H1 (cell line): Measurements from ENCODE around the gene TMEM221. TPM values are rescaled to one million over a fixed set of nuclear protein-coding genes. Genes with fewer than 3 reads are reported as not detected.

Experiments used
- CTCF ChIA-PET: fragments of 300-600 bp; sonication (Branson Sonifier 250); formaldehyde crosslinking; loops from one replicate; lab custom pipeline; 2021; ENCODE audit not compliant: partially characterized antibody; lab: Charles Lee
- POLR2A ChIA-PET: fragments of 300-600 bp; sonication (Branson Sonifier 250); formaldehyde crosslinking; loops from one replicate; lab custom pipeline; 2021; ENCODE audit warnings: inconsistent platforms; ENCODE audit not compliant: partially characterized antibody; lab: Charles Lee
- DNase-seq, 2 experiments: peaks; one replicate each; pipeline versions ENCODE4 v3.0.0 to v3.0.0-alpha.2; 2010 to 2022; ENCODE audit warnings: low spot score in 2 of 2, low read depth in 1 of 2, mixed read lengths in 1 of 2
- FAIRE-seq: peaks from 2 replicates; lab custom pipeline; 2011; peaks lifted over from hg19 to GRCh38; lab: Jason Lieb, UNC
- H2AFZ ChIP-seq: 2 replicates; pipeline ENCODE4 v1.8.1; 2012; ENCODE audit warnings: low read length, inconsistent platforms
- H2AK5ac ChIP-seq: 2 replicates; pipeline ENCODE4 v1.6.1; 2013; ENCODE audit warnings: low read depth, low read length
- H2BK120ac ChIP-seq: replicated peaks from 2 replicates; pipeline ENCODE3; 2013; ENCODE audit warnings: low read depth, low read length, inconsistent platforms
- H2BK12ac ChIP-seq: 2 replicates; pipeline ENCODE4 v1.6.1; 2013; ENCODE audit warnings: low read depth, low read length
- H2BK15ac ChIP-seq: 2 replicates; pipeline ENCODE4 v1.6.1; 2013; ENCODE audit warnings: low read length
- H2BK20ac ChIP-seq: 2 replicates; pipeline ENCODE4 v1.6.1; 2013; ENCODE audit warnings: low read length
- H2BK5ac ChIP-seq: 2 replicates; pipeline ENCODE4 v1.6.1; 2013; ENCODE audit warnings: low read depth, low read length
- H3K14ac ChIP-seq: 2 replicates; pipeline ENCODE4 v1.6.1; 2013; ENCODE audit warnings: inconsistent platforms; ENCODE audit not compliant: insufficient read length
- H3K18ac ChIP-seq: 2 replicates; pipeline ENCODE4 v1.6.1; 2013; ENCODE audit warnings: low read length; ENCODE audit errors: extremely low read depth
- H3K23ac ChIP-seq: 2 replicates; pipeline ENCODE4 v1.6.1; 2013; ENCODE audit warnings: inconsistent platforms; ENCODE audit not compliant: insufficient read length
- H3K23me2 ChIP-seq: 2 replicates; pipeline ENCODE4 v1.6.1; 2013; ENCODE audit warnings: low read depth, low read length
- H3K27ac ChIP-seq: 2 replicates; pipeline ENCODE4 v1.6.1; 2011; ENCODE audit warnings: low read depth, low read length, inconsistent platforms
- H3K27me3 ChIP-seq, 4 experiments: replicated peaks in 1 of 4; 1 replicate in 1 of 4; 2 replicates in 3 of 4; pipeline versions ENCODE4 v1.6.1 to v1.8.1; 2011 to 2013; ENCODE audit warnings: low read length in 3 of 4, mild to moderate bottlenecking in 3 of 4, inconsistent platforms in 2 of 4, mixed read lengths in 2 of 4, moderate library complexity in 1 of 4; ENCODE audit not compliant: control insufficient read depth in 3 of 4, insufficient read depth in 3 of 4; ENCODE audit errors: extremely low read depth in 1 of 4
- H3K36me3 ChIP-seq, 4 experiments: 2 replicates each; pipeline versions ENCODE4 v1.6.1 to v1.8.1; 2011 to 2013; ENCODE audit warnings: mild to moderate bottlenecking in 4 of 4, low read length in 3 of 4, moderate library complexity in 2 of 4, control low read depth in 1 of 4, inconsistent platforms in 1 of 4; ENCODE audit not compliant: insufficient read depth in 4 of 4, control insufficient read depth in 2 of 4
- H3K4ac ChIP-seq: replicated peaks from 2 replicates; pipeline ENCODE3; 2013; ENCODE audit warnings: low read length, low read depth, mixed read lengths, inconsistent platforms; ENCODE audit not compliant: insufficient read length
- H3K4me1 ChIP-seq, 4 experiments: replicated peaks in 1 of 4; 1 replicate in 1 of 4; 2 replicates in 3 of 4; pipeline versions ENCODE4 v1.6.1 to v1.8.1; 2011 to 2013; ENCODE audit warnings: low read length in 3 of 4, inconsistent platforms in 2 of 4, mixed read lengths in 1 of 4; ENCODE audit not compliant: insufficient read depth in 4 of 4, control insufficient read depth in 3 of 4
- H3K4me2 ChIP-seq, 2 experiments: 2 replicates each; pipeline versions ENCODE4 v1.6.1 to v1.8.1; 2011 to 2013; ENCODE audit warnings: low read depth in 2 of 2, low read length in 2 of 2, control low read depth in 1 of 2, inconsistent platforms in 1 of 2, mild to moderate bottlenecking in 1 of 2; ENCODE audit not compliant: insufficient read depth in 1 of 2
- H3K4me3 ChIP-seq, 4 experiments: fragments of 200-600, 300-600 bp in 1 of 4; sonication (generic), shearing (Covaris generic), sonication (Bioruptor Twin) in 1 of 4; 2 replicates each; pipeline versions ENCODE4 v1.5.1 to v1.8.1; 2011 to 2016; ENCODE audit warnings: low read length in 4 of 4, low read depth in 3 of 4, control low read depth in 2 of 4, inconsistent platforms in 2 of 4, mild to moderate bottlenecking in 2 of 4, mixed read lengths in 1 of 4, moderate library complexity in 1 of 4; ENCODE audit not compliant: insufficient read depth in 2 of 4; ENCODE audit errors: extremely low read depth in 1 of 4
- H3K56ac ChIP-seq: replicated peaks from 2 replicates; pipeline ENCODE3; 2013; ENCODE audit warnings: low read depth, mild to moderate bottlenecking, mixed read lengths, low read length, inconsistent platforms; ENCODE audit not compliant: insufficient read length
- H3K79me1 ChIP-seq: 2 replicates; pipeline ENCODE4 v1.6.1; 2013; ENCODE audit warnings: low read depth, low read length, control low read depth
- H3K79me2 ChIP-seq, 2 experiments: 2 replicates each; pipeline versions ENCODE4 v1.6.1 to v1.8.1; 2012 to 2013; ENCODE audit warnings: low read length in 2 of 2, mild to moderate bottlenecking in 2 of 2, inconsistent platforms in 1 of 2; ENCODE audit not compliant: insufficient read depth in 2 of 2, control insufficient read depth in 1 of 2
- H3K9ac ChIP-seq, 4 experiments: replicated peaks in 1 of 4; 1 replicate in 1 of 4; 2 replicates in 3 of 4; pipeline versions ENCODE4 v1.6.1 to v1.8.1; 2011 to 2013; ENCODE audit warnings: low read depth in 3 of 4, low read length in 3 of 4, control low read depth in 2 of 4, mild to moderate bottlenecking in 2 of 4, moderate library complexity in 2 of 4, inconsistent platforms in 1 of 4; ENCODE audit errors: extremely low read depth in 1 of 4
- H3K9me3 ChIP-seq, 2 experiments: 2 replicates each; pipeline versions ENCODE4 v1.6.1 to v1.8.1; 2012 to 2013; ENCODE audit warnings: mild to moderate bottlenecking in 2 of 2, moderate library complexity in 2 of 2, control low read depth in 1 of 2, inconsistent platforms in 1 of 2, low read depth in 1 of 2, low read length in 1 of 2, mixed read lengths in 1 of 2; ENCODE audit not compliant: insufficient read depth in 2 of 2
- H4K20me1 ChIP-seq, 2 experiments: replicated peaks in 1 of 2; 2 replicates each; pipeline versions ENCODE3 to v1.8.1; 2011 to 2013; ENCODE audit warnings: inconsistent platforms in 2 of 2, low read length in 2 of 2, mild to moderate bottlenecking in 1 of 2; ENCODE audit not compliant: insufficient read depth in 2 of 2, control insufficient read depth in 1 of 2
- H4K5ac ChIP-seq: 2 replicates; pipeline ENCODE4 v1.6.1; 2013; ENCODE audit warnings: low read length, low read depth, mixed read lengths, inconsistent platforms; ENCODE audit not compliant: insufficient read length
- H4K8ac ChIP-seq: 2 replicates; pipeline ENCODE4 v1.8.0; 2013; ENCODE audit warnings: mild to moderate bottlenecking, moderate library complexity, low read length, inconsistent platforms; ENCODE audit not compliant: insufficient read depth; ENCODE audit errors: extremely low read depth
- H4K91ac ChIP-seq: replicated peaks from 2 replicates; pipeline ENCODE3; 2013; ENCODE audit warnings: low read length, mixed read lengths, inconsistent platforms; ENCODE audit not compliant: insufficient read length
- CEBPB ChIP-seq: IDR thresholded peaks from 2 replicates; pipeline ENCODE4 v1.6.1; 2012; ENCODE audit warnings: low read depth, low read length
- CTCF ChIP-seq, 3 experiments: IDR thresholded peaks; 1 replicate in 2 of 3; 2 replicates in 1 of 3; pipeline versions ENCODE4 v1.5.1 to v1.6.1; 2011; ENCODE audit warnings: low read length in 3 of 3, mild to moderate bottlenecking in 3 of 3, inconsistent platforms in 2 of 3, low read depth in 1 of 3, moderate library complexity in 1 of 3; ENCODE audit not compliant: insufficient read depth in 1 of 3; ENCODE audit errors: control extremely low read depth in 1 of 3
- GTF2F1 ChIP-seq: IDR thresholded peaks from 2 replicates; pipeline ENCODE4 v1.6.1; 2012; ENCODE audit warnings: low read depth, low read length, improper control_type of control experiment, borderline replicate concordance
- KDM5A ChIP-seq: fragments of 200-600 bp; IDR thresholded peaks from 2 replicates; pipeline ENCODE4 v1.7.1; 2012; ENCODE audit warnings: mild to moderate bottlenecking, low read length, inconsistent platforms, mixed read lengths
- NANOG ChIP-seq: IDR thresholded peaks from 2 replicates; pipeline ENCODE4 v1.6.1; 2011; ENCODE audit warnings: low read length, low read depth, mild to moderate bottlenecking, inconsistent platforms; ENCODE audit not compliant: insufficient read depth, poor library complexity, severe bottlenecking
- SIRT6 ChIP-seq: IDR thresholded peaks from one replicate; pipeline ENCODE4 v1.7.1; 2012; ENCODE audit warnings: low read length, inconsistent platforms
- SIX5 ChIP-seq: IDR thresholded peaks from 2 replicates; pipeline ENCODE4 v1.6.1; 2011; ENCODE audit warnings: mild to moderate bottlenecking, low read depth, low read length
- WGBS, 2 experiments: shearing (Covaris generic) in 1 of 2; methylation state at CpG; one replicate each; pipeline versions ENCODE4 v1.1.6 to v1.1.7; 2013 to 2015; ENCODE audit warnings: low lambda C conversion rate in 2 of 2, mixed read lengths in 2 of 2, inconsistent platforms in 1 of 2, low coverage in 1 of 2, missing lambda C conversion rate in 1 of 2; ENCODE audit not compliant: insufficient replicate concordance in 2 of 2, insufficient coverage in 1 of 2, insufficient read length in 1 of 2; ENCODE audit errors: extremely low coverage in 1 of 2, missing lambda C conversion rate in 1 of 2; 5-methylcytosine and 5-hydroxymethylcytosine counted together
- polyA plus RNA-seq, 7 experiments: library from polyadenylated mRNA; depleted of rRNA in 3 of 7; stranded (reverse) in 5 of 7; unstranded in 2 of 7; fragments of >200 nt in 5 of 7; fragments of 200-250 nt in 2 of 7; gene quantifications; 1 replicate in 5 of 7; 2 replicates in 1 of 7; 4 replicates in 1 of 7; pipeline versions ENCODE4 v1.2.1 to v1.2.3, GENCODE V29; 2011 to 2013; ENCODE audit warnings: missing spikeins in 2 of 7, mixed read lengths in 2 of 7
- total RNA-seq: library from RNA; stranded (reverse); fragmentation: NEBNext Ultra II Directional; extraction: Animal tissue kit (Norgen Biotek cat#: 25700); gene quantifications from 2 replicates; pipeline ENCODE4 v1.2.1, GENCODE V29; 2021

Gene TMEM221
- total and polyA plus RNA-seq, 2 of the 8 experiments (the other 6 are each of a cell fraction or from before 2014, with no cell fraction given), result 1.4 to 2.0 TPM

GRCh38 chr19:17385878-17386611 lies 62.4 kb downstream of the TMEM221 start:
- no peak overlapping the region for H3K27ac ChIP-seq
- H4K8ac ChIP-seq, result no peak overlapping the region
- WGBS, 2 experiments, result 45% methylated on average over 20 of the region's 20 CpGs; no CpG with 5 or more reads in 1 of the 2 experiments
- DNase-seq (peak in 1 of 2 experiments; percentile 92), FAIRE-seq (no peak)
- H3K18ac ChIP-seq, result no peak overlapping the region; the same call in 1 of the 2 replicates
- no peaks in the 10 kb centered on the region for H3K79me2 ChIP-seq
- H4K91ac ChIP-seq, result peak overlapping the region; percentile 91
- peak overlapping the region; percentile 87; the same call in 1 of the 2 replicates for H2BK12ac ChIP-seq
- ChIA-PET POLR2A (interaction anchor here (0.7 to 2.0 kb wide), 8 partner anchors 9 to 80 kb away, joined by 3 to 6 read pairs (median 4); partner anchors contain the start of genes BST2, MRPL34 and PLVAP), CTCF (interaction anchor here (0.6 to 13.5 kb wide), 30 partner anchors 8 to 390 kb away, joined by 3 to 153 read pairs (median 4); partner anchors contain the start of genes ANO8, CCDC194 and MRPL34)
- H3K27me3 ChIP-seq, result peaks cover 0 to 5% (median 0%) of the 10 kb centered on the region in 4 experiments; a peak in 2 of 7 replicates
- H3K23ac ChIP-seq, result no peak overlapping the region
- no peaks in the 10 kb centered on the region for H3K36me3 ChIP-seq
- H3K4me3 ChIP-seq, result no peak overlapping the region
- 0 out of 2 replicates have a peak overlapping the region, but pooled peaks have one; percentile 13 for H2BK20ac ChIP-seq
- peak overlapping the region; percentile 72; the same call in 1 of the 2 replicates for H2BK15ac ChIP-seq
- H2AFZ ChIP-seq, result peak overlapping the region; percentile 55; the same call in 1 of the 2 replicates
- no peak overlapping the region; a peak in 1 of 7 replicates for H3K9ac ChIP-seq
- no peak overlapping the region for H3K14ac ChIP-seq
- no peaks in the 10 kb centered on the region for H4K20me1 ChIP-seq
- peak overlapping the region; percentile 65 for H3K4ac ChIP-seq
- H3K23me2 ChIP-seq, result peaks cover 5% of the 10 kb centered on the region; the same call in 1 of the 2 replicates
- no peak overlapping the region; the same call in 1 of the 2 replicates for H2AK5ac ChIP-seq
- peak overlapping the region in 1 of 2 experiments; percentile 49; a peak in 3 of 4 replicates for H3K4me2 ChIP-seq
- H3K79me1 ChIP-seq, result no peaks in the 10 kb centered on the region
- peak overlapping the region; percentile 52; the same call in 1 of the 2 replicates for H2BK5ac ChIP-seq
- no peak overlapping the region for H2BK120ac ChIP-seq
- peaks cover 0 to 5% (median 3%) of the 10 kb centered on the region in 4 experiments; a peak in 5 of 7 replicates for H3K4me1 ChIP-seq
- H4K5ac ChIP-seq, result peak overlapping the region; percentile 13
- no peak overlapping the region for H3K56ac ChIP-seq
- H3K9me3 ChIP-seq, result no peaks in the 10 kb centered on the region
- TF ChIP-seq CEBPB (no peak), SIRT6 (no peak), NANOG (no peak), GTF2F1 (no peak), CTCF (IDR thresholded peaks at IDR 0.05; ENCODE audit: control extremely low read depth in 1 of 3, insufficient read depth in 1 of 3, low read depth in 1 of 3, low read length in 3 of 3) (peak; percentile 95 to 98 (median 98)), KDM5A (no peak), SIX5 (no peak)
